Esophagus (tissue), 2 donors: Measurements from ENCODE around the gene FOXQ1. TPM values are rescaled to one million over a fixed set of nuclear protein-coding genes. Genes with fewer than 3 reads are reported as not detected.
A peak's percentile ranks its signal among the peaks of the same experiment; 100 is the strongest.
"Not testable (repeated sequence)": the region's sequence is repeated elsewhere in the genome, so short reads cannot be mapped to it uniquely, and the experiment has no call there.

Experiments
- H3K27ac ChIP-seq, 2 donors: one replicate each; pipeline ENCODE4 v1.5.1; 2013; ENCODE audit warnings: low read depth in 2 of 2, mild to moderate bottlenecking in 2 of 2, inconsistent platforms in 1 of 2, low read length in 1 of 2, moderate library complexity in 1 of 2
- H3K27me3 ChIP-seq, 2 donors: one replicate each; pipeline ENCODE4 v1.6.1; 2013; ENCODE audit warnings: low read length in 2 of 2, control low read depth in 1 of 2, mild to moderate bottlenecking in 1 of 2; ENCODE audit not compliant: insufficient read depth in 2 of 2, control insufficient read depth in 1 of 2
- H3K36me3 ChIP-seq, 2 donors: one replicate each; pipeline ENCODE4 v1.6.1; 2013; ENCODE audit warnings: low read length in 1 of 2; ENCODE audit not compliant: control insufficient read depth in 2 of 2, insufficient read depth in 2 of 2
- H3K4me1 ChIP-seq, 2 donors: one replicate each; pipeline ENCODE4 v1.6.1; 2013; ENCODE audit warnings: low read length in 1 of 2; ENCODE audit not compliant: control insufficient read depth in 2 of 2, insufficient read depth in 2 of 2
- H3K4me3 ChIP-seq, 2 donors: one replicate each; pipeline ENCODE4 v1.5.1; 2013; ENCODE audit warnings: low read length in 2 of 2, mild to moderate bottlenecking in 2 of 2, low read depth in 1 of 2, moderate library complexity in 1 of 2
- H3K9me3 ChIP-seq, 2 donors: one replicate each; pipeline ENCODE4 v1.6.1; 2013; ENCODE audit warnings: mild to moderate bottlenecking in 2 of 2, low read depth in 1 of 2, low read length in 1 of 2, moderate library complexity in 1 of 2; ENCODE audit not compliant: control insufficient read depth in 2 of 2, insufficient read depth in 1 of 2
- WGBS, 2 donors: extraction: QIAGEN DNeasy Blood & Tissue Kit; methylation state at CpG; one replicate each; pipeline ENCODE4 v1.1.7; 2013; 5-methylcytosine and 5-hydroxymethylcytosine counted together
- polyA plus RNA-seq, 2 donors: library from polyadenylated mRNA; stranded (reverse); fragments of 200-250 nt; gene quantifications; one replicate each; pipeline ENCODE4 v1.2.3, GENCODE V29; 2013
- donor health status: healthy with polysubstance abuse.
- donor health status: Bipolar disorder and iron deficiency.

FOXQ1 gene
- polyA plus RNA-seq, 2 donors: 7.8 to 8.7 TPM

DNA sequence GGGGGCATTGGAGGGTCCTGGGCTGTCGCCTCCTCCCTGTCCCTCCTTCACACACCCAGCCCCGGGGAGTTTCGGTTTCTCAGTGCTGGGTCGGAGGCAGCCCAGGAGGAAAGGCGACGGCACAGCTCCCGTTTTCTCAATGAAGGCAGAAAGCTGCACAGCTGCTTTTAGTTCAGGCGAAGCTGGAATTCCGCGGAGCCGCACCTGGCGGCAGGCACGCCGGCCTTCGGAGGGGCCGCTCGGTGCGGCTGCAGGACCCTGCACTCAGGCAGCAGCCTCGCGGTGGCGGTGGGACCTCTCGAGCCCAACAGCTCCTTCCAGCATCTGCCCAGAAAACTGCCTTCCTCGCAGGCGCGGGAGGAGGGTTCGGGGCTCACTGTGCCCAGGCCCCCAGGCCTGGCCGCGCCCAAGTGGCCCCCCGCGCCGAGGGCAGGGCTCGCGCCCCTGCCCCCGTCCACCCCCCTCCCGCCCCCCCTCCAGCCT is 4.6 kb downstream of the FOXQ1 start:
- peaks cover 0 to 5% of the 10 kb centered on the region in 2 donors for H3K4me1 ChIP-seq
- 5% methylated on average over 17 to 34 of the region's 35 CpGs for WGBS, 2 donors
- peak overlapping the region; percentile 28 to 62 for H3K27ac ChIP-seq

DNA sequence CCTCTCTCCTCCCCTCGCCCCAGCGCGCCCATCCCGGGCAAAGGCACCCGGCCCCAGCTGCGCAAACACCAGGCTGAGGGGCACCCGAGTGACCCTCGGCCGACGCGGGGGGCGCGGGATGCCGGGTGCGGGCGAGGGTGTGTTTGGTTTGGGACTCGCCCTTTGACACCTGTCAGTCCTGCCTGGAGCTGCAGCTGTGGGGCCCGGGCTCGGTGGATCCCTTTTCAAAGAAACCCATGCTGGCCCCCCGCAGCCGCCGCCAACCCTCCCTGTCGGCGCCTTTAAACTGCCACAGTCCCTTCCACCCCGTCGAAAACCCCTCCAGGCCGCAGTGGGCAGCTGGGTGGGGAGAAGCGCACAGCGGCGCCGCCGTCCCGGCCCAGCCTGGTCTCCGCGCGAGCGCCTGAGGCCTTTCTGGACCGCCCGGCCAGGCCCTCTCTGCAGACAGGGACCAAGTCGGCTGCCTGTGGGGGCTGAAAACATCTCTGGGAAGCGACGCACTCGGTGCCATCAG is 5.5 kb downstream of the FOXQ1 start:
- Histone ChIP-seq H3K9me3 (no peaks in the 10 kb centered on the region), H3K27ac (no peak overlapping the region), H3K4me3 (no peak overlapping the region), H3K4me1 (peaks cover 0 to 2% of the 10 kb centered on the region in 2 donors), H3K27me3 (no peaks in the 10 kb centered on the region), H3K36me3 (no peaks in the 10 kb centered on the region)
- 60 to 73% methylated on average over 35 to 43 of the region's 43 CpGs for WGBS, 2 donors

More for the DNA sequence above, 4.6 kb downstream of the FOXQ1 start:
- H3K4me3 ChIP-seq: peak overlapping the region; percentile 42 to 49
- no peaks in the 10 kb centered on the region for H3K9me3 ChIP-seq
- H3K27me3 ChIP-seq: no peaks in the 10 kb centered on the region
- no peaks in the 10 kb centered on the region for H3K36me3 ChIP-seq

DNA sequence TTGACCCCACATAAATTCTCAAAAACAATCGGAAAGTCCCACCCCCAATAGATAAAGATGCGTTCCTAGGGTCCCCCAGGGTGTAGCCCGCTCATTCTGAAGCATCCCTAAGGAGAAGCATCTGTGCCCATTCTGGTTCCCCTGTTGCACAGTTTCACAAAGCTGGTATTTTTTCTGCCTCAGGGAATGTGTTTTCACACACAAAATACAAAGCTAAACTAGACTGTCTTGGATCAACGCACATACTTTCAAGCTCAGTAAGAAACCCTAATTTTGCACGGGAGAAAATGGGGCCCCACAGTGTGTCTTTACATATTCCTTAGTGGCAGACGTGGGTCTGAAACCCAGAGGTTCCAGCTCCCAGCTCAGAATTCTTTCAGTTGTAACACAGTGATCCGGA is 6.1 kb downstream of the FOXQ1 start:
- Histone ChIP-seq H3K9me3 (no peaks in the 10 kb centered on the region), H3K27me3 (no peaks in the 10 kb centered on the region), H3K4me3 (no peak overlapping the region), H3K4me1 (peaks cover 0 to 2% of the 10 kb centered on the region in 2 donors), H3K27ac (no peak overlapping the region), H3K36me3 (no peaks in the 10 kb centered on the region)
- 51 to 62% methylated on average over 7 of the region's 7 CpGs for WGBS, 2 donors

DNA sequence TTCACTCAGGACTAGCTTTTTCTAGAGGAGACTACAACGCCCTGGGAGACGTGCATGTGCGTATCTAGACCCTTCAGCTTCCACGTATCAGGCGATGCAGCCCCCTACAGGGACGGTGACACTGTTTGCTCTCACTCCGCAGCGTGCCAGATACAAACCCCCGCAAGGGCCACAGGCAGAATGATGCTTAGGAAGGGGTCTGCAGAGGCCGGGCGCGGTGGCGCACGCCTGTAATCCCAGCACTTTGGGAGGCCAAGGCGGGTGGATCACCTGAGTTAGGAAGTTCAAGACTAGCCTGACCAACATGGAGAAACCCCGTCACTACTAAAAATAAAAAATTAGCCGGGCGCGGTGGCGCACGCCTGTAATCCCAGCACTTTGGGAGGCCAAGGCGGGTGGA is 6.7 kb downstream of the FOXQ1 start:
- H3K4me1 ChIP-seq, H3K9me3 ChIP-seq, H3K27me3 ChIP-seq, H3K4me3 ChIP-seq, H3K27ac ChIP-seq, H3K36me3 ChIP-seq: not testable (repeated sequence)
- 88 to 91% methylated on average over 15 of the region's 22 CpGs for WGBS, 2 donors

DNA sequence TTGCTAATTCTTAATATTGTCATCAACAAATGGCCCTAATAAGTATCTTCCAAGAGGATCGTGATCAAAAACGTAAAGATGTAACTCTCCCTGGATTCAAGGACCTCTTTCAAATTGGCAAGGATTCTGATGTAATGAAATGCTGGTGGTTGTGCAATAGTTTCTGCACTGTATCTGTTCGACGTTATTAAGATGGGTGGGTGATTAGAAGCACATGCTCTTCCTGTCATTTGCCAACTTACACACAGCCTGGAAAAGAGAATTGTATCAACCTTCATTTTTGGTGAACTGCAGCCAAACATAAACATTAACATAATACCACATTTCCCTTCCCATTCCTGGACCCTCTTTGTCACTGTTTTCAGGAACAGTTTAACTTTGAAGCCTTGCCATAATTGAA is 9.8 kb downstream of the FOXQ1 start:
- Histone ChIP-seq H3K36me3 (no peaks in the 10 kb centered on the region), H3K4me3 (no peak overlapping the region), H3K9me3 (no peaks in the 10 kb centered on the region), H3K27ac (no peak overlapping the region), H3K27me3 (no peaks in the 10 kb centered on the region), H3K4me1 (peaks cover 4% of the 10 kb centered on the region in 2 donors)
- WGBS, 2 donors: 10 to 20% methylated on average over 4 of the region's 4 CpGs

GRCh38 chr6:1322156-1322555 is 10.3 kb downstream of the FOXQ1 start:
- Histone ChIP-seq H3K4me3 (no peak overlapping the region), H3K9me3 (no peaks in the 10 kb centered on the region), H3K27ac (peak overlapping the region; percentile 41 to 62), H3K27me3 (no peaks in the 10 kb centered on the region), H3K36me3 (no peaks in the 10 kb centered on the region), H3K4me1 (peaks cover 4% of the 10 kb centered on the region in 2 donors)
- 44 to 47% methylated on average over 3 of the region's 3 CpGs for WGBS, 2 donors

DNA sequence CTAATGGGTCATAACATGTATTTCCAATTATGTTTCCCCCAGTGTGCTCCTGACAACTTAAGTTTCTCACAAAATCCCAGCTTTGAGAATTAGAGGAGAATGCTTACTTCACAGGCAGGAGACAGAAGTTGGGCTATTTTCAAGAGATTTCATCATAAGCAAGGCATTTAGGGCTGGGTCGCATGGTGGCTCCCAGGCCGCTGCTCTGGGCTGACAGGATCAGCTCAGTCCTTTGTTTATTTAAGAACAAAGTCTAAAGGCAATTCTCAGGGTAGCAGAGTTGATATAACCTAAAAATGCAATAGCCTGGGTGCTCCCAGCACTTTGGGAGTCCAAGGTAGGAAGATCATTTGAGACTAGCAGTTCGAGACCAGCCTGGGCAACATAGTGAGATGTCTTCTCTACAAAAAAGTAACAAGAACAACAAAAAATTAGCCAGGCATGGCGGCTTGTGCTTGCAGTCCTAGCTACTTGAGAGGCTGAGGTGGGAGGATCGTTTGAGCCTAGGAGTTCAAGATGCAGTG is 10.9 kb downstream of the FOXQ1 start:
- 62 to 64% methylated on average over 5 of the region's 5 CpGs for WGBS, 2 donors
- H3K4me3 ChIP-seq: no peak overlapping the region
- H3K9me3 ChIP-seq: no peaks in the 10 kb centered on the region
- peaks cover 4 to 5% of the 10 kb centered on the region in 2 donors for H3K4me1 ChIP-seq
- peak overlapping the region in 1 of 2 donors; percentile 60 for H3K27ac ChIP-seq
- no peaks in the 10 kb centered on the region for H3K27me3 ChIP-seq
- H3K36me3 ChIP-seq: no peaks in the 10 kb centered on the region

DNA sequence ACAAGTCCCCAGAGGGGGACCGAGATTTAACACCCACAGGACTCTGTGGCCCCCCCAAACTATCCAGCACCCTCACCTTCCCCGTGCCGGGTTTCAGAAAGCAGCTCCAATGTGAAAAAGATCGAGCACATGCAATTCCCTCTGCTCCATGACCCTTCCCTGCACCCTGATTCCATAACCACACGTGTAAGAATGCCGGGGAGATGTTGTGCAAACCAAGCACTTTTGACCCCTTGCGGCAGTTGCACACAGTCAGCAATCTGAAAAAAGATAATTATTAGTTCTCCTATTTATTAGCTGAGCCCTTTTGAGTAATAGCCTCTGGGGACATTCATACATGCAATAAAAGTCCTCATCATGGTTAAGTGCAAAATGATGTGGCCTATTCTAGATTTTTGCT is 13.0 kb downstream of the FOXQ1 start:
- Histone ChIP-seq H3K36me3 (no peaks in the 10 kb centered on the region), H3K4me3 (no peak overlapping the region), H3K27me3 (no peaks in the 10 kb centered on the region), H3K4me1 (peaks cover 4 to 9% of the 10 kb centered on the region in 2 donors), H3K9me3 (no peaks in the 10 kb centered on the region), H3K27ac (peak overlapping the region in 1 of 2 donors; percentile 62)
- 78 to 83% methylated on average over 7 of the region's 7 CpGs for WGBS, 2 donors

DNA sequence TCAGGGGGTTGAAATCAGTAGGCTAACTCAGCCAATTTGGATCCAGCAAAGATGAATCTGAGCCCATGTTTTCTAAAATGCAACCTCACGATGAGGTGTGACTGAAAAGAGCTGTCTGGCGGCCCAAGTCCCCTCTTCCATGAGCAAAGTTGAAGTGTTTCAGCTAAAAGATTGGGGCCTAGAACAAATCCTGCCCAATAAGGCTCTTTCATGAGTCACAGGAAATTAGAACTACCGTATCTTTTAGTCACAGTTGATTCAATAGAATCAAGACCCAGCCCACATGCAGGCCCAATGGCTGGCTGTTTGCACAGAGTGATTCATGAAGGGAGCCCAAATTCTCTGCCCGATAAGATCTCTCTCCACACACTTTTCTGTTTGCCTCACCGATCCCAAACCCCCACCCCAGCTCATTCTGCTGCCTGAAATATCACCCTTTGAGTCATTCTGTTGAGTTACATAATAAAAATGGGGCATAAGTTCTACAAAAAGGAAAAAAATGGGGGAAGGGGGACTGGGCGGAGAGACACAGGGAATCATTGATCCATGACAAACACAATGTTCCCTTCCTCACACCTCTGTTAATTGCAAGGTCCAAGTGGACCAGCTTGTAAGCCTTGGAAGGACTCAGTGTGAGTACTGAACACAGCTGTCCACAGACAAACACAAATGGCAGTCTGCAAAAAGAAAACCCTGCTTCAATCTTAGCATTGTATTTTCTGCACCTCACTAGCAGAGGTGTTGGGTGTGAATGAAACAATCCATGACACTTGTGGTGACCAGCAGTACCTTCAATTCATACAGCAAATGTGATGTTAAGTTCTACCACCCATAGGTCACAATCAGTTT is 13.8 kb downstream of the FOXQ1 start:
- Histone ChIP-seq H3K27ac (peak overlapping the region in 1 of 2 donors; percentile 78), H3K9me3 (no peaks in the 10 kb centered on the region)
- WGBS, 2 donors: 51 to 62% methylated on average over 6 of the region's 6 CpGs

More for the DNA sequence above, 13.8 kb downstream of the FOXQ1 start:
- Histone ChIP-seq H3K4me3 (no peak overlapping the region), H3K4me1 (peaks cover 4 to 9% of the 10 kb centered on the region in 2 donors), H3K27me3 (no peaks in the 10 kb centered on the region), H3K36me3 (no peaks in the 10 kb centered on the region)
